Hindlimb muscle (tissue), 1 donor: ENCODE data around the gene ZNF507. TPM values are rescaled to one million over a fixed set of nuclear protein-coding genes. Genes with fewer than 3 reads are reported as not detected.
A peak's percentile ranks its signal among the peaks of the same experiment; 100 is the strongest.

Source experiments
- DNase-seq: peaks from one replicate; pipeline ENCODE4 v3.0.0-alpha.2; 2013
- polyA plus RNA-seq: library from polyadenylated mRNA; unstranded; fragments of 120-200 nt; gene quantifications from one replicate; pipeline ENCODE4 v1.2.1, GENCODE V29; 2013; ENCODE audit not compliant: insufficient read length

Gene ZNF507
- 15.9 TPM for polyA plus RNA-seq

DNA sequence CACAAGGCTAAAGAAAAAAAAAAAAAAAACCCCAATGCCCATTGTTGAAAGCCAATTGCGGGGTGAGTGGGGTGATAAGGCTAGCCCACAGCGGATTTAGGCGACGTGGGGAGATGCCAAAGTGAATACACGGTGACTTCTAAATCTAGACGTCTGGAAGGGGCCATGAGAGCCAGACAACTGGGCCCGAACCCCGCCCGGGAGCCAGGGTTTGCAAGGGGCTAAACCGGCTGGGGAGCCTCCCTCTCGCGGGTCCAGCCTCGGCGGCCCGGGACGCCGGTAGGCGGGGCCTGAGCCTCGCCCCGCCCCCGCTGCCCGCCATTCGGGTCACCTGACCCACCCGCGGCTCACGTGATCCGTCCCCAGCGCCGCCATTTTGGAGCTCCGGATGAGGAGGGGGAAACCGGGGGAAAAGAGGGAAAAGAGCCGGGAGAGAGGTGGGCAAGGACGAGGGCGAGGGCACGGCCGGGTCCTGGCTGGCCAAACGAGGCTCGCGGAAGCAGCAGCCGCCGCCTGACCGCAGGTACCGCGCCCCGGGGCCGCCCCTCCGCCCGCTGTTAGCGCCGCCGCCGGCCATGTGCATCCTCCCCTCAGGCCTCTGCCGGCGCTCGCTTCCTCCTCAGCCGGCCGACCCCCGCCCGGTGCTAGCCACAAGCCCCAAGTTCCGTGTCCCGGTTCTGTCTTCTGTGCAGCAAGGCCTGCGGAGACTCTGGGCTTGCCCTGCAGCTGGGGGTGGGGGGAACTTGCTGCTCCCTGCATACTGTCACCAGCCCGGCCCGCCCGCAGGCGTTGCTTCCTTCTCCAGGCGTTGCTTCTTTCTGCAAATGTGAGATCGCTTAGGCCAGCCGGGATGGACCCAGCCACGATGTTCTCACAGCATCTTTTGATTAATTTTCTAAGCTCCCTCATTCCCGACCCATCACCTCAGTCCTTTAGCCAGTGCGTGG, at the start of gene ZNF507:
Gene ZNF507, plus strand, starts transcription at position 350 of the 947 bp plus-strand sequence. CDS start 7,221 bp downstream, outside the sequence.
- peak; percentile 82 for DNase-seq

DNA sequence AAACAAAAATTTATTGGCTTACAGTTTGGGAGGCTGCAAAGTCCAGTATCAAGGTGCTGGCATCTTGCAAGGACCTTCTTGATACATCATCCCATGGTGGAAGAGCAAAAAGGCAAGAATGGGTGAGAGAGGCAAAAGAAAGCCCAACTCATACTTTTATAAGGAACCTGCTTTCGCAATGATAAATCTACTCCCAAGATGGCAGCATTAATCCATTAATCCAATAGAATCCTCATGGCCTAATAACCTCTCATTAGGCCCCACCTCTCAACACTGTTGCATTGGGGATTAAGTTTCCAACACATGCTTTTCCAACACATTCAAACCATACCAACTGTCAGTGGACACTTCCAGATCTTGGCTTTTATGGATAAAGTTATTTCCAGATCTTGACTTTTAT, 48.7 kb upstream of the ZNF507 start:
- no peak for DNase-seq

GRCh38 chr19:32302778-32303177, 42.6 kb upstream of the ZNF507 start:
- DNase-seq = no peak

- DNase-seq = no peak
Measured at GRCh38 chr19:32303193-32303592, 42.2 kb upstream of the ZNF507 start.

DNA sequence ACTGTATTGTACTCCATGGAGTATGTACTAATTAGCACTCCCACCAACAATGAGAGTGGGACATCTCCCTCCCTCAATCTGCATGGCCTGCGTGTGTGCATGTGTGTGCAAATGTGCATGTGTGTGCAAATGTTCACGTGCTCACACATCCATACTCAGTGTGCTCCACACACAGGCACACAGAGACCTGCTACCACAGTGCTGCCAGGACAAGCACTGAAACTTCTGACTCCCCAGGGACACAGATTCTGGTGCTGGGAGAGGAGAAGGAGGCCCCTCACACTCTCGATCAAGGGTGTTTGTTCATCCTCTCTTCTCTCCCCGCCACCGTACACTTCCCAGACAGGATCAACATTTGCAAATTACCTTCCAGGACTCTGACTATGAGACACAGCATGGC, 37.8 kb upstream of the ZNF507 start:
- DNase-seq = no peak

DNA sequence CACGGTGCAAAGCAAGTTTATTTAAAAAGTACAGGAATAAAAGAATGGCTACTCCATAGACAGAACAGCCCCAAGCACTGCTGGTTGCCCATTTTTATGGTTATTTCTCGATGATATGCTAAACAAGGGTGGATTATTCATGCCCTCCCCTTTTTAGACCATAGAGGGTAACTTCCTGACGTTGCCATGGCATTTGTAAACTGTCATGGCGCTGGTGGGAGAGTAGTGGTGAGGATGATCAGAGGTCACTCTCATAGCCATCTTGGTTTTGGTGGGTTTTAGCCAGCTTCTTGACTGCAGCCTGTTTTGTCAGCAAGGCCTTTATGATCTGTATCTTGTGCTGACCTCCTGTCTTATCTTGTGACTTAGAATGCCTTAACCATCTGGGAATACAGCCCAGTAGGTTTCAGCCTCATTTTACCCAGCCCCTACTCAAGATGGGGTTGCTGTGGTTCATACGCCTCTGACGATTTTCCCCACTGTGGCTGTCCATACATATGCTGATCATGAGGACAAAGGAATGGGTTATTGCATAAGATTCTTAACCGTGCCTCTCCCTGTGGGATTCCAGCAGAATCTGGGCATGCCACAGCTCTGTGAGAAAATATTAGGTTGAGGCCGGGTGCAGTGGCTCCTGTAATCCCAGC, 36.9 kb upstream of the ZNF507 start:
- no peak for DNase-seq

- DNase-seq = no peak
Measured at GRCh38 chr19:32309711-32310390, 35.6 kb upstream of the ZNF507 start.

GRCh38 chr19:32311371-32311770, 34.0 kb upstream of the ZNF507 start:
- no peak for DNase-seq

DNA sequence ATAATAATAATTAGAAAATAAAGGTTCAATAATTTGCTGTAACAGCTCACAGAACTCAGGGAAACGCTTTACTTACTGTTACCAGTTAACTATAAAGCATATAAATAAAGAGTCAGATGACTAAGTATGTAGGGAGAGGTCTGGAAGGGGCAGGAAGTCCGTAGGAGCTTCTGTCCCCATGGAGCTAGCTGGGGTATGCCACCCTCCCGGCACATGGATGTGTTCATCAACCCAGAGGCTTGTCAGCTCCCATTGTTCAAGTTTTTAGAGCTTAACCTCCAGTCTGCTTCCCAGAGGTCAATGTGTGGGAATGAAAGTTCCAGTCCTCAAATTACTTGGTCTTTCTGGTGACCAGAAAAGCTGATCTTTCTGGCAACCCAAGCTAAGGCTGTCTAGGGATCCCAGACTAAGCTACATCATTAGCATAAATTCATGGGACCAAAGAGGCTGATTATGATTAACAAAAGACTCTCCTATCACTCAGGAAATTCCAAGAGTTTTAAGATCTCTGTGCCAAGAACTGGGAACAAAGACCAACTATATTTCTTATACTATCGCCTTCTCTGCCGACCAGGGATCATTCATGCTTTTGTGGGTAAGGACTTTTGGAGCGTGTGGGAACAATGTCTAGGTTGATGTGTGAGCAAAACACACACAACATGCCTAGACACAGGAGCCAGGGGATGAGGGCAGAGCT, 31.7 kb upstream of the ZNF507 start:
- no peak for DNase-seq

- no peak for DNase-seq
Measured at GRCh38 chr19:32316034-32316433, 29.4 kb upstream of the ZNF507 start.

DNA sequence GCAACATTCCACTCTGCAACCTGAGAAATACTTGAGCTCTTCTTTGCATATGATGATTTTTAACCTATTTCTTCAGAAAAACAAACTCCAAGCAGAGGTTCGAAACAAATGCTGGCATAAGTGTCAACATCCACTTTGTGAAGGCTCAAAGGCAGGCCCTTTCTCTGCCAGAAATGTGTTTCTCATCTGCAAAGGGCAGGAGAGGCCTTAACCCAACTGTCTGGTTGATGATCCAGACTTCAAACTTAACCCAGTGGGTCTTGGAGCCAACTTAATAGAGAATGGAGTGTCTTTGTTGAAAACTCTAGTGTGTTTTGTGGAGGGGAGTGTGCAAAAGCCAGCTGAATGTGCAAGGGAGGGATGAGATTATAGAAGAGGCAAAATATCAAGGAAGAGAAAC, 28.3 kb upstream of the ZNF507 start:
- no peak for DNase-seq

GRCh38 chr19:32318884-32319520, 26.4 kb upstream of the ZNF507 start:
- DNase-seq = no peak

- no peak for DNase-seq
Measured at GRCh38 chr19:32322541-32322940, 22.9 kb upstream of the ZNF507 start.

- DNase-seq = no peak
Measured at GRCh38 chr19:32324631-32325285, 20.7 kb upstream of the ZNF507 start.

- no peak for DNase-seq
Measured at GRCh38 chr19:32330213-32330857, 15.1 kb upstream of the ZNF507 start.

- DNase-seq = no peak
Measured at GRCh38 chr19:32333227-32333626, 12.2 kb upstream of the ZNF507 start.

DNA sequence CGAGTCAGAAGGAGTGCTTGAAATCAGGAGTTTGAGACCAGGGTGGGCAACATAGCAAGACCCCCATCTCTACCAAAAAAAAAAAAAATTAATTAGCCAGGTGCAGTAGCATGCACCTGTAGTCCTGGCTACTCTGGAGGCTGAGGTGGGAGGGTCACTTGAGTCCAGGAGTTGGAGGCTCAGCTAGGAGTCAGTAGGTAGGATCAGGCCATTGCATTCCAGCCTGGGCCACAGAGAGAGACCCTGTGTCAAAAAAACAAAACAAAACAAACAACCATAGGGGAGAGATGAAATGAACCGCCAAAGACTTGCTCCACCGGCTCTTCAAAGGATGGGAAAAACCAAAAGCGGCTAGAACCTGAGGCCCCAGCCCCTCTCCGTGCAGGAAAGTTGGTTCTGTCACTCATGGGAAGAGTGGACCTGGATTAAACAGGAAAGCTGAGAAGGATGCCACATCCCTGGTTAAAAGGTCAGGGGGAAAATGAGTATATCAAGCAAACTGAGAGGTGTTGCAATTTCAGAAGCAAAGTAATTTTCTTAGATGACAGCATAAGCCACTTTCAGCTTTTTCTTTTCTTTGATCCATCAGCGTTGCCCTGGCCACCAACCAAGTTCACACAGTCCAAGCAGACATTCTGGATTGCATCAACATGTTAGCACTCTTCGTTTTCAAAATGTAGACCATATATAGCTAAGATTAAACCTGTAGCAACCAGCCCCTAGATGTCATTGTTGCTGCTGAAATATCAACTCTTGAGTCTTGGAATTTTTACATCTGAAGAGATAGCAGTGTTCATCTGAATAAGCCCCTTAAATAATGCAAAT, 8.9 kb upstream of the ZNF507 start:
- DNase-seq = no peak

DNA sequence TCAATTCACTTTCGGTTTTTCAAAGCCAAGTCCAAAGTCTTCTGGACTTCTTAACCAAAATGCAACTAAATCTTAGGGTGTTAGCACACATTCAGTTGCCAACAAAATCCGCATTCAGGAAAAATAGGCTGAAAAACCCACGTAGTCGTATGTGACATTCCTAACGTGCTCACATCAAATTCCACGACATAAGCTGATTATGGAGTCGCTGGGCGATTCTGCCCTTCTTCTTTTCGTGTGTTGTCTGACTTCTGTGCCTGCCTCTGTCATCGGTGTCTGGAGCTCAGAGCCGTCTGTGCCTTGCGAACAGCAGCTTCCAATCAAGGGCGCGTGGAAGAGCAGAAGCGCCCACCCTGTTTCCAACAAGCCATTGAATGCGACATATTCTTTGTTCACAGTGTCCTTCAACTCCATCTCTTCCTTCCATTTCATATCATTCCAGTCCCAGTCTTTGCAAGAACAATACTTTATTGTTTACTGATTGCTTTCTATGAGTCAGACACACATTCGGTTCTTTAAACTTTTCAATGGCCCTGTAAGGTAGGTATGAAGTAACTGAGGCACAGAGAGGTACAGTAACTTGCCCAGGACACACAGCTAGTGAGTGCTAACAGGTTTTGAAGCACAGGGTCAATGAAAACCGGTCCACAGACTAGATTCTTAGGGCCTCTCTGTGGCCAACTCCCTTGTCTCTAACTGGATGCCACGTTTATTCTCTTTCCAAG, 8.2 kb upstream of the ZNF507 start:
- no peak for DNase-seq

DNA sequence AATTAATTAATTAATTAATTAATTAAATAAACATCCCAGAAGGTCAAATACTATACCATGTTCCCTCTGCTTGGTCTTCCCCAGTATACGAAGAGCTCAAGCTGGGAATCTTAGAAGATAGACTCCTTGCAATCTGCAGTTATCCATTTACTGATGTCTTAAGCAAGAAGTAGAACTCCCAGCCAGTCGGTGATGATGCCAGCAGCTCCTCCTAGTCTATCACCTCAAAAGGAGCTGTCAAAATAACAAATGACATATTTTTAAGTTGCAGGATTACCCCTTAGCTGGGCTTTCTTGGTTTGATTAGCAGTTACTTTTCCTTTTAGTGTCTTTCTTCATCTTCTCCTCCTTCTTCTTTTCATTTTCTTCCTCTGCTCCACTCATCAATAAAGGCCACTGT, 6.0 kb upstream of the ZNF507 start:
- DNase-seq = no peak
